Esophagus muscularis mucosa (tissue), 3 donors: ENCODE measurements around the gene NDRG3.

Source experiments
- POLR2A ChIP-seq: fragments of 450-650 bp; IDR thresholded peaks from one replicate; pipeline ENCODE4 v1.6.1; 2017; ENCODE audit warnings: antibody characterized with exemption, moderate library complexity, mild to moderate bottlenecking, low read depth
- TF ChIP-seq, protein P1 (sequence below), 3 experiments: fragments of 200-600 bp in 2 of 3; fragments of 450-650 bp in 1 of 3; sonication (generic) in 2 of 3; IDR thresholded peaks; one replicate each; pipeline ENCODE4 v1.5.1; 2017 to 2019; ENCODE audit warnings: antibody characterized with exemption in 3 of 3, mild to moderate bottlenecking in 2 of 3, moderate library complexity in 1 of 3

DNA sequence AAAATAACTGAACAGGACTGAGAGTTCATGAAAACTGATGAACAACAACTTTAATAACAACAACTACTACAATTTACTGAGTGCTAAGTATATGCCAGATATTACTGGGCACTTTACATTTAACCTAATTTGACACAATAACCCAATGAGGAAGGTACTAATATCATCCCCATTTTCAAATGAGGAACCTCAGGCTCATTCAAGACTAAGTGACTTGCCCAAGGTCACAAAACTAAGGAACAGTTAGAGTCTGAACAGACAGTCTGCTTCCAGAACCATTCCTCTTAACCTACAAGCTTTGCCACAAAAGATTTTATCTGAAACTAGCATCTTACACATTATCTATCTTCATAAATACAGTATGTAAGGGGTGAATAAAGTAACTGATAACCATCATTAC is 10.6 kb upstream of the NDRG3 start:
- TF ChIP-seq, protein P1, sequence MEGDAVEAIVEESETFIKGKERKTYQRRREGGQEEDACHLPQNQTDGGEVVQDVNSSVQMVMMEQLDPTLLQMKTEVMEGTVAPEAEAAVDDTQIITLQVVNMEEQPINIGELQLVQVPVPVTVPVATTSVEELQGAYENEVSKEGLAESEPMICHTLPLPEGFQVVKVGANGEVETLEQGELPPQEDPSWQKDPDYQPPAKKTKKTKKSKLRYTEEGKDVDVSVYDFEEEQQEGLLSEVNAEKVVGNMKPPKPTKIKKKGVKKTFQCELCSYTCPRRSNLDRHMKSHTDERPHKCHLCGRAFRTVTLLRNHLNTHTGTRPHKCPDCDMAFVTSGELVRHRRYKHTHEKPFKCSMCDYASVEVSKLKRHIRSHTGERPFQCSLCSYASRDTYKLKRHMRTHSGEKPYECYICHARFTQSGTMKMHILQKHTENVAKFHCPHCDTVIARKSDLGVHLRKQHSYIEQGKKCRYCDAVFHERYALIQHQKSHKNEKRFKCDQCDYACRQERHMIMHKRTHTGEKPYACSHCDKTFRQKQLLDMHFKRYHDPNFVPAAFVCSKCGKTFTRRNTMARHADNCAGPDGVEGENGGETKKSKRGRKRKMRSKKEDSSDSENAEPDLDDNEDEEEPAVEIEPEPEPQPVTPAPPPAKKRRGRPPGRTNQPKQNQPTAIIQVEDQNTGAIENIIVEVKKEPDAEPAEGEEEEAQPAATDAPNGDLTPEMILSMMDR (IDR thresholded peaks at IDR 0.05): no peak
- TF ChIP-seq POLR2A: no peak
